Fibroblast of mammary gland (primary cell): ENCODE data around the gene NCK2.

Experiments
- DNase-seq: peaks from one replicate; pipeline ENCODE4 v3.0.0-alpha.2; 2010; ENCODE audit warnings: low read depth
- H3K4me3 ChIP-seq: 2 replicates; pipeline ENCODE4 v1.5.1; 2011; ENCODE audit warnings: low read depth, mild to moderate bottlenecking, low read length, moderate library complexity; ENCODE audit not compliant: control insufficient read depth
- TF ChIP-seq, protein P1 (sequence below): conservative IDR thresholded peaks from 2 replicates; pipeline ENCODE4 v1.5.1; 2011; ENCODE audit warnings: low read depth, low read length, inconsistent platforms; ENCODE audit not compliant: control insufficient read depth, insufficient read depth

NCK2 gene

GRCh38 chr2:105744909-105745853 is at the start of gene NCK2:
TSS of gene NCK2 (plus strand) at chr2:105744912. CDS start at chr2:105855064, 110,152 bp downstream.
- TF ChIP-seq, protein P1, sequence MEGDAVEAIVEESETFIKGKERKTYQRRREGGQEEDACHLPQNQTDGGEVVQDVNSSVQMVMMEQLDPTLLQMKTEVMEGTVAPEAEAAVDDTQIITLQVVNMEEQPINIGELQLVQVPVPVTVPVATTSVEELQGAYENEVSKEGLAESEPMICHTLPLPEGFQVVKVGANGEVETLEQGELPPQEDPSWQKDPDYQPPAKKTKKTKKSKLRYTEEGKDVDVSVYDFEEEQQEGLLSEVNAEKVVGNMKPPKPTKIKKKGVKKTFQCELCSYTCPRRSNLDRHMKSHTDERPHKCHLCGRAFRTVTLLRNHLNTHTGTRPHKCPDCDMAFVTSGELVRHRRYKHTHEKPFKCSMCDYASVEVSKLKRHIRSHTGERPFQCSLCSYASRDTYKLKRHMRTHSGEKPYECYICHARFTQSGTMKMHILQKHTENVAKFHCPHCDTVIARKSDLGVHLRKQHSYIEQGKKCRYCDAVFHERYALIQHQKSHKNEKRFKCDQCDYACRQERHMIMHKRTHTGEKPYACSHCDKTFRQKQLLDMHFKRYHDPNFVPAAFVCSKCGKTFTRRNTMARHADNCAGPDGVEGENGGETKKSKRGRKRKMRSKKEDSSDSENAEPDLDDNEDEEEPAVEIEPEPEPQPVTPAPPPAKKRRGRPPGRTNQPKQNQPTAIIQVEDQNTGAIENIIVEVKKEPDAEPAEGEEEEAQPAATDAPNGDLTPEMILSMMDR = no peak
- H3K4me3 ChIP-seq = peak within 1 kb of the TSS; percentile 66
- no peak for DNase-seq

- no peak for DNase-seq
- TF ChIP-seq, protein P1 = no peak
- H3K4me3 ChIP-seq = no peak overlapping the region
These were observed 46.8 kb upstream of the NCK2 start for GRCh38 chr2:105697781-105698449.

GRCh38 chr2:105698820-105699219 is 45.9 kb upstream of the NCK2 start:
- TF ChIP-seq, protein P1 = no peak
- H3K4me3 ChIP-seq = no peak overlapping the region
- no peak for DNase-seq

DNA sequence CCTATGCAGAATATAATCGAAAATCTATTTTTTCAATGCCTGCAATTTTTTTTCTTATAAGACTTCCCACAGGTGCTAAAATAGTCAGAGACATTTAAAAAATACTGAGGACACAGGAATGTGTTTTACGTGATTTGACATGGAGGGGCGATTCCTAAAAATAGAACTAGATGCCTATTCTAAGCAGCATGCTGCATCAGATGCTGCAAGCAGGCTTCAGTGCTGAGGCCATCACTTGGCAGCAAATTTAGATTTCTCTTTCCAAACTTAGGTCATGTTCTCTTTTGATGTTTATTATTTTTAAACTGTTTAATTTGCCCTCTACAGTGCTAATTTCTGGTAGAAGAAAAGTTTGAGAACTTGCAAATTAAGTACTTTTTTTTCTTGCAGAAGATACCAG is 43.7 kb upstream of the NCK2 start:
- TF ChIP-seq, protein P1 = no peak
- no peak overlapping the region for H3K4me3 ChIP-seq
- DNase-seq = no peak

DNA sequence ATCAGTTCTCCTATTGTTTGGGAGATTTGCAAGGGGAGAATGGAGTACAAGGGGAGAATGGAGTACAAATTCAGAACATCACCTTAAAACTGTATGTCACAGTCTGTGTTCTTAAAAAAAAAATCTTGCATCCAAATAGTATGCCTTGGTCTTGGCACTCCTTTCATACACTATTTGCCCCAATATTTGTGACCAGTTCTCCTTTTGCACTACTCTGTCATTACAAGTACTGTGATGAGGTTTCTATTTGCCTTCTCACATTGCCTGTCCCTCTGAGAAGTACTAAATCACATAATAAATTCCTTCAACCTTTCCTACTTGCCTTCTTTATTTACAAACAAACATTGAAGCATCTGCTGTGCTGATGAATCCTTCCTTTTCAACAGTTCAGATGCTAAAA is 36.0 kb upstream of the NCK2 start:
- no peak for DNase-seq
- TF ChIP-seq, protein P1 = no peak
- no peak overlapping the region for H3K4me3 ChIP-seq

GRCh38 chr2:105711394-105711793 is 33.3 kb upstream of the NCK2 start:
- no peak overlapping the region for H3K4me3 ChIP-seq
- no peak for DNase-seq
- TF ChIP-seq, protein P1 = no peak
